SKM-1 treated with dmso at 0.1 percent for 144 hours (cell line): ENCODE measurements around the gene EREG.

Experiments used
- DNase-seq: peaks from one replicate; lab custom pipeline; 2025; ENCODE audit not compliant: unreplicated experiment; lab: John Stamatoyannopoulos, UW

EREG gene

GRCh38 chr4:74364652-74365491 is at the start of gene EREG:
EREG (plus strand) TSS chr4:74365145; CDS start chr4:74365309, 164 bp downstream.
- no peak for DNase-seq

- no peak for DNase-seq
Measured at GRCh38 chr4:74315376-74315775, 49.6 kb upstream of the EREG start.

- DNase-seq: no peak
Measured at GRCh38 chr4:74316397-74316796, 48.5 kb upstream of the EREG start.

- no peak for DNase-seq
Measured at GRCh38 chr4:74317616-74318246, 47.2 kb upstream of the EREG start.

- DNase-seq: no peak
Measured at GRCh38 chr4:74318276-74318675, 46.7 kb upstream of the EREG start.

GRCh38 chr4:74319470-74319869 is 45.5 kb upstream of the EREG start:
- no peak for DNase-seq

- DNase-seq: peak; percentile 52
Measured at GRCh38 chr4:74320559-74321118, 44.3 kb upstream of the EREG start.

GRCh38 chr4:74322301-74322700 is 42.6 kb upstream of the EREG start:
- DNase-seq: no peak

- no peak for DNase-seq
Measured at GRCh38 chr4:74323663-74324062, 41.3 kb upstream of the EREG start.

GRCh38 chr4:74324262-74324661 is 40.7 kb upstream of the EREG start:
- DNase-seq: no peak

GRCh38 chr4:74325886-74326285 is 39.1 kb upstream of the EREG start:
- DNase-seq: no peak

GRCh38 chr4:74327762-74328161 is 37.2 kb upstream of the EREG start:
- DNase-seq: no peak

- DNase-seq: no peak
Measured at GRCh38 chr4:74328501-74328900, 36.4 kb upstream of the EREG start.

GRCh38 chr4:74329307-74329706 is 35.6 kb upstream of the EREG start:
- no peak for DNase-seq

GRCh38 chr4:74330295-74330750 is 34.6 kb upstream of the EREG start:
- no peak for DNase-seq

- no peak for DNase-seq
Measured at GRCh38 chr4:74331252-74331651, 33.7 kb upstream of the EREG start.

GRCh38 chr4:74331944-74332343 is 33.0 kb upstream of the EREG start:
- DNase-seq: no peak

GRCh38 chr4:74334636-74335035 is 30.3 kb upstream of the EREG start:
- DNase-seq: no peak

GRCh38 chr4:74335341-74336021 is 29.5 kb upstream of the EREG start:
- no peak for DNase-seq

GRCh38 chr4:74338792-74339333 is 26.1 kb upstream of the EREG start:
- peak; percentile 14 for DNase-seq

- DNase-seq: no peak
Measured at GRCh38 chr4:74339501-74339900, 25.4 kb upstream of the EREG start.
